HG02884 (cell line): ENCODE measurements around the gene POLDIP2.

Source experiments
- ATAC-seq: cut with Tn5 transposase; IDR thresholded peaks from one replicate; pipeline ENCODE4 v1.9.1; 2021; ENCODE audit warnings: mild to moderate bottlenecking, moderate library complexity; ENCODE audit not compliant: unreplicated experiment

POLDIP2 gene

DNA sequence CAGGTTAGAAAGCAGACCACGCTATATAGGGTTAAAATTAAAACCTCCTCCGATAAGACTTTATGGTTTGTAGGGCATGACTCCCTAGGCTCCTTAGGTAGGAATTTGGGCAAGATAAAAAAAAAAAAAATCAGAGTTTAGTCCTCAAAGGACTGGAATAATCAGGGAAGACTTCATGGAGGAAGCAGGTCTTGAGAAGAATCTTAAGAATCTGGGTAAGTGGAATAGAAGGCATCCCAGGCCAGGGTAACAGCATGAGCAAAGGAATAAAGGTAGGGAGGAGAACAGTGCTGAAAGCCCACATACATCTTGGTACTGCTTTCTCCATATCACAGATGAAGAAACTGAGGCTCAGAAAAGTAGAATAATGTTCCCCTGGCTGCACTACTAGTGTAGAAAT is 33.2 kb upstream of the POLDIP2 start:
- no peak for ATAC-seq

DNA sequence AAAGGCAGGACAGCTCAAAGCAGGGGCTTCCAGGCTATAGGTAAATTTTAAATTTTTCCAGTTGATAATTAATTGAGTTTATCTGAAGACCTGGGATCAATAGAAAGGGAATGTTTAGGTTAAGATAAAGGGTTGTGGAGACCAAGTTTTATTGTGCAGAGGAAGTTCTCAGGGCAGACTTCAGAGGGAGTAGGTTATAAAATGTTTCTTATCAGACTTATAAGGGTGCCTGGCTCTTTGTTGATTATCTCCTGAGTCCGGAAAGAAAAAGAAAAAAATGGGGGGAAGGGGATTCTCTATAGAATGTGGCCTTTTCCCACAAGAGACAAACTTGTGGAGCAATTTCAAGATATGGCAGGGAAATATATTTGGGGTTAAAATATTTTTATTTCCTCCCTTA is 32.8 kb upstream of the POLDIP2 start:
- no peak for ATAC-seq

- no peak for ATAC-seq
Observed at GRCh38 chr17:28388106-28388505, 30.8 kb upstream of the POLDIP2 start.

- no peak for ATAC-seq
Observed at GRCh38 chr17:28386391-28386790, 29.1 kb upstream of the POLDIP2 start.

DNA sequence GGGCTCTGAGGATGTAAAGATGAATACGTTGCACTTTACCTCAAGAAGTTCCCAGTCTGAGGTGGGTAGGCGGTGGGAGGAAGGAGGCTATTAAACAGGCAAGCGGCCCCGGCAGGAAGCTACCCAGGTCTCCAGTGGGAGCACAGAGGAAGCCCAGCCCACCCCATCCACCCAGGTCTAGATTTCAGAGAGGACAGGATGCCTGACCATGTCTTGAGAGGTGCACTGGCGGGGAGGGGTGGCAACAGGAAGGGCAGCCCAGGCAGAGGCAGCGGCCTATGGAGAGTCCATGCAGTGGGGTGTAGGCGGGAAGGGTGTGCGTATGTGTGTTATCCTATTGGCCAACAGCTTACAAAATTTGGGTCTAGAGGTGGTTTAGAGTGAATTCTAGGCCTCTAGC is 28.1 kb upstream of the POLDIP2 start:
- ATAC-seq: no peak

DNA sequence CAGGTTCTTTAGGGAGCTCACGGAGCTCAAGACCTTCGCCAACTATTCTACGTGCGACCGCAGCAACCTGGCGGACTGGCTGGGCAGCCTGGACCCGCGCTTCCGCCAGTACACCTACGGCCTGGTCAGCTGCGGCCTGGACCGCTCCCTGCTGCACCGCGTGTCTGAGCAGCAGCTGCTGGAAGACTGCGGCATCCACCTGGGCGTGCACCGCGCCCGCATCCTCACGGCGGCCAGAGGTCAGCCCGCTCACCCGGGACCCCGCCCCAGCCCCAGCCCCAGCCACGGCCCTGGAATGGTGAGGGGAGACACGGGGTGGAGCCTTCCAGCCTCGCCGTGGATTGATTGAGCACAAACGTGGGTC is 27.7 kb upstream of the POLDIP2 start:
- no peak for ATAC-seq

- no peak for ATAC-seq
Observed at GRCh38 chr17:28384281-28385036, 27.1 kb upstream of the POLDIP2 start.

GRCh38 chr17:28381141-28381825 is 24.0 kb upstream of the POLDIP2 start:
- ATAC-seq: no peak

- no peak for ATAC-seq
Observed at GRCh38 chr17:28379814-28380801, 22.8 kb upstream of the POLDIP2 start.

- ATAC-seq: no peak
Observed at GRCh38 chr17:28372945-28373274, 15.6 kb upstream of the POLDIP2 start.

DNA sequence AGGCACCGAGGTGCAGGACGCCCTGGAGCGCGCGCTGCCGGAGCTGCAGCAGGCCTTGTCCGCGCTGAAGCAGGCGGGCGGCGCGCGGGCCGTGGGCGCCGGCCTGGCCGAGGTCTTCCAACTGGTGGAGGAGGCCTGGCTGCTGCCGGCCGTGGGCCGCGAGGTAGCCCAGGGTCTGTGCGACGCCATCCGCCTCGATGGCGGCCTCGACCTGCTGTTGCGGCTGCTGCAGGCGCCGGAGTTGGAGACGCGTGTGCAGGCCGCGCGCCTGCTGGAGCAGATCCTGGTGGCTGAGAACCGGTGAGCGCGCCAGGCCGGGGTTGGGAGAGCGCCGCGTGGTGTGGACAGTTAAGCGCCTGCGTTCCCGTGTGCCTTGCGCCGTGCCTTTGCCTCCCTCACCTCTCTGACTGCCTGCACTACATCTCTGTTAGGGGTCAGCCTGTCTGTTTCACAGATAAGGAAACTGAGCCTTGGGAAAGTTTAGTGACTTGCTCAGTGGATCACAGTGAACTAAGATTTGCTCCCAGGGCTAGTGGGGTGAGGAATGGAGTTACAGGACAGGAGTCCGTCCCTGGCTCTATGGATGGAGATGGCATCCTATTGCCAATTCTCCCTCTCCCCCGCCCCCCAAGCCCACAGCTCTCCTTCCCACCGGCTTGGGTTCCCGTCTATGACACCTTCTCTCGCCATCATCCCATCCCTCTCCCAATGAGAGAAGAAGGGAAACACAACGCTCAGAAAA is 15.0 kb upstream of the POLDIP2 start:
- no peak for ATAC-seq

DNA sequence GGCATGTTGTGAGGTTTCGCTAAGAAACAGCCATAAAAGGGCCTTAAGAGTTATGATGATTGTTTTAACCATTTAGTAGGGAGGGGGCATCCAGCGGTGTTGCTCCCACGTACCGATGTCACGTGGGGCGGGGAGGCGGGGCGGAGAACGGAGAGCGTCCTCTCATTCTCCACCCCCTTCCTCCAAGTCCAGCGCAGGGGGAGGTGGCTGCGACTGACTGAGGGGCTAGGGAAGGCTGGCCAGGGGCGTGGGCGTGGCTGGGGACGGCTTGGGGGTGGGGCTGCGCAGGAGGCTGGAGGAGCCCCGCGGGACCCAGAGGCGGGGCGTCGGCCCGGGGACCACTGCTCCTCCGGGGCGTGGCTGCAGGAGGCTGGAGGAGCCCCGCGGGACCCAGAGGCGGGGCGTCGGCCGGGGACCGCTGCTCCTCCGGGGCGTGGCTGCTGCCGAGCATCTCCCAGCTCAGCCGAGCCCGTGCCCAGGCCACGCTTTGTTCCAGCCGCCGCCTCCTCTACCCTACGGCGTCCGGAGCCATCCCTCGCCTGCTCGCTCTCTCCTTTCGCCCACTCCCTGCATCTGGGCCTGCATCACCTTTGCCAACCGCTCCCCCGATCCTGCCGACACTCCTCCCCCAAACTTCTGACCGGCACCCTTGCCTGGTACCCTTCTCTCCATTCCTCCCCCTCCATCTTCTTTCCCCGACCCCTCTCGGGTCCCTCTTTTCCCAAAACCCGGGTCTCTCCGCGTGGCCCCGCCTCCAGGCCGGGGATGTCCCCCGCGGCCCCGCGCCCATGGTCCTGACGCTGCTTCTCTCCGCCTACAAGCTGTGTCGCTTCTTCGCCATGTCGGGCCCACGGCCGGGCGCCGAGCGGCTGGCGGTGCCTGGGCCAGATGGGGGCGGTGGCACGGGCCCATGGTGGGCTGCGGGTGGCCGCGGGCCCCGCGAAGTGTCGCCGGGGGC is 14.2 kb upstream of the POLDIP2 start, which contains the start of gene SARM1:
Gene SARM1 (plus strand): TSS at position 450 of the 958 bp plus-strand sequence. CDS start 339 bp downstream, at position 789.
- ATAC-seq: peak; percentile 74

GRCh38 chr17:28370744-28371103 is 13.4 kb upstream of the POLDIP2 start:
- ATAC-seq: no peak

- no peak for ATAC-seq
Observed at GRCh38 chr17:28370035-28370743, 12.9 kb upstream of the POLDIP2 start, which contains the start of gene VTN. Gene VTN, minus strand, starts transcription at chr17:28370307. Its CDS starts 104 bp downstream, at chr17:28370203.

DNA sequence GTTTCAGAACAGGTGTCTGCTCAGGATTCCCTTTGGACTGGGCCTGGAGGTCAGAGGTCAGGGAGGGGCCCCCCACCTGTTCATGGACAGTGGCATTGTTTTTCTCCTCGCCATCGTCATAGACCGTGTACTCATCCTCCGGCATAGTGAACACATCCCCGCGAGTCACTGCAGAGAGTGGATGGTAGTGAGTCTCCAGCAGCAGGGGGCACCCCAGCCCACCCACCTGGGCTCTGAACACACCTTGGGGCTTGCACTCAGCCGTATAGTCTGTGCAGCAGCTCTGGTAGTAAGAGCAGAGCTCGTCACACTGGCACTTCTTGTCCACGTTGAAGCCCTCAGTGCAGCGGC is 12.3 kb upstream of the POLDIP2 start:
- no peak for ATAC-seq

GRCh38 chr17:28368915-28369683 is 11.8 kb upstream of the POLDIP2 start:
- no peak for ATAC-seq

DNA sequence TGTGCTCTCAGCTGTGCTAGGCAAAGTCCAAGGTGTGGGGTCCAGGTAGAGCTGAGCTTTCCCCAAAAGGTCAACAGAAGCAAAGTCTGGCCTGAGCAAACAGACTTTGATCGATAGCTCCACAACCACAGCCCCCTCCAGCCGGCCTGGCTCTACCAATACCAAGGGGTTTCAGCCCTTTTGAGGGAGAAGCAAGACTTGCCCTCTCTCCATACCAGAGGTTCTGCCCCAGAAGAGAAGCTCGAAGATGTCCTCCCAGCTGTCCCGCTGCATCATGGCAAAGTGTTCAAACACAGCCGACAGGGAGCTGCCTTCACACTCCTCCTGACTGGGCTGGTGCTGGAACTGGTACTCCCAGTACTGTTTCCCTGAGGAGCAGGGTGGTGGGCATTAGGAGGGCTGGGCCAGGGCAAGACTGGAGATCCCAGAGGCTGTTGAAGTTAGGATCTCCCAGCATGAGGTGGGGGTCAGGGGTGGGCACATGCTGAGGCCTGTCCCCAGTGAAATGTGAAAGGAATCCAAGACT is 11.0 kb upstream of the POLDIP2 start:
- ATAC-seq: no peak
